T-helper 22 cell (primary cell): ENCODE measurements around the gene GPHB5.
"Not testable (repeated sequence)": the region's sequence is repeated elsewhere in the genome, so short reads cannot be mapped to it uniquely, and the experiment has no call there.

Experiments
- DNase-seq: peaks from one replicate; pipeline ENCODE4 v3.0.0-alpha.2; 2020; ENCODE audit warnings: low read depth

Gene GPHB5

GRCh38 chr14:63295231-63295685 is 23.5 kb downstream of the GPHB5 start:
- no peak for DNase-seq

GRCh38 chr14:63292805-63293204 is 25.9 kb downstream of the GPHB5 start:
- DNase-seq = no peak

DNA sequence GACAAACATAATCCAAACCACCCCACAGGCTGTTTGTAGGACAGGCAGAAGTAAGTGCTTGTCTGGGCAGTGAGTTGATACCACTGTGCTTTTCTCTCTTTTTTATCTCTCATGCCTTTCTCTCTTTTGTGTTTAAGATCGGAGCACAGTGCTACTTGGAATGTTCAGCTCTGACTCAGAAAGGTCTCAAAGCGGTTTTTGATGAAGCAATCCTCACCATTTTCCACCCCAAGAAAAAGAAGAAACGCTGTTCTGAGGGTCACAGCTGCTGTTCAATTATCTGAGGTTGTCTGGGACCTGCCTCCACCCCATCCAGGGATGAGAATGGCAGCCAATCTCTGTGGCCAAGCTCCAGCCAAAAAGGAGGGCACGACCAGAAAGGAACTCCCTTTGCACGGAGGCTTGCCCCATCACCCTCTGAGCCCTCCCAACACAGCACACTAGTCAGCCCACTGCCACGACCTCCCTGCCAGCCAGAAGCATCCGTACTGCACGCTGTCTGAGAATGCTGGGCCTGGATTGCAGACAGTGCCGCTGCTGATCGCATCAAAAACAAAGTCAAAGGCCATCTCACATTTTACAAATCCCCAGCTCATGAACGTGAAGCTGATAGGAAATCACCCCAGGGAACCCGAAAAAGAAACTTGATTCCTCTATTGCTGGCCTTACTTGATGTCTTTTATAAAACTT is 27.8 kb downstream of the GPHB5 start:
- no peak for DNase-seq

GRCh38 chr14:63288853-63289252 is 29.9 kb downstream of the GPHB5 start:
- no peak for DNase-seq

GRCh38 chr14:63287666-63288483 is 30.9 kb downstream of the GPHB5 start:
- no peak for DNase-seq

DNA sequence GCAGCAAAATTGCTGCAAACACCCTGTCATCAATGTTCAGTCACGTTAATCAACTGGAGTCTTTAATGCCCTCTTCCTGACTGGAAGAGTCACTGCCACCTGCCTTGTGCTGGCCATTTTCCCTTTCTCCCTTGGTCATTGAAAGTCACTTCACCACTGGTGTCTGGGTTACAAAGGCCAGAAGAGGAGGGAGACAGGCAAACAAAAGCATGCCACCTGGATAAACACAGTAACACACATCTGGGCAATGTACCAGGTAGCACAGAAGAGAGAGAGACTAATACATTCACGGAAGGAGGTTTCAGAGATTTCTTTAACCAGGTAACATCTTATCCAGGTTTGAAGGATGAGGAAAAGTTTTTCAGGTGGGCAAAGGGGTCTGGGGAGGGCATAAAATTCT is 32.7 kb downstream of the GPHB5 start:
- no peak for DNase-seq

GRCh38 chr14:63283884-63284248 is 34.9 kb downstream of the GPHB5 start:
- no peak for DNase-seq

DNA sequence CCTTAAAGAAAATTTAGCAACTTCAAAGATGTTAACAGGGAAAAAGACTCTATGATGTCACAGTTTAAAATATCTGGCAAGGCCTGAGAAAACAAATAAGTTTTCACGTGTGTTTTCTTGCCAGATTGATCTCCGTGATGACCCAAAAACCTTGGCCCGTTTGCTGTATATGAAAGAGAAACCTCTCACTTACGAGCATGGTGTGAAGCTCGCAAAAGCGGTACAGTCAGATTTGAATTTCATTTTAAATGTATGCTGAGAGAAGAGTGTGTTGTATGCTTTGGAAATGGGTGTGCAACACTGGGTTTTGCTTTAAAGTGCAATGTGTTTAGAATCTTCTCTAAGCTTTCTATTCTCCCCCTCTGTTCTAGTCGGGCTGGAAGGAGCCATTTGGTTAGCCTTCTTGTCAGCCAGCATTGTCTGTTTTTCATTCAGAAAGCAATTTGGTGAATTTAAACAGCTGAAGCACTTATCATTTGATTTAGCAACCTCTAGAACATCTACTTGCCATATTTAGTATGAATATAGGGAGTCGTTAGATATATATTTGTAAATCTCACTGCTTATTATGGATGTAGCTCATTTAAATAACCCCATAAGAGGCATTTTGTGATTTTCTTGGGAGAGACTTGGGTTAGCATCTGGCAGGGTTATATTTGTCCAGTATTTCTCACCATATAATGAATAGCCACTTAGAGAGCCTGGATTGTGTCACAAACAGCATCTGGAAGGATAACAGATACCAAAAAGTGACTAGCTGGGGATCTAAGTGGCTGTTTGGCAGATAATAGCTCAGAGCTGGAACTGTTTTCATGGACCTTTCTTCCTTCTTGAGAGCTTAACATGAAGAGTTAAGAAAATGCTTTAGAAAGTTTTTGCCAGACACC is 35.5 kb downstream of the GPHB5 start:
- DNase-seq = no peak

GRCh38 chr14:63279933-63280332 is 38.8 kb downstream of the GPHB5 start:
- DNase-seq = not testable (repeated sequence)

- no peak for DNase-seq
Observed at GRCh38 chr14:63277591-63278183, 41.0 kb downstream of the GPHB5 start.

DNA sequence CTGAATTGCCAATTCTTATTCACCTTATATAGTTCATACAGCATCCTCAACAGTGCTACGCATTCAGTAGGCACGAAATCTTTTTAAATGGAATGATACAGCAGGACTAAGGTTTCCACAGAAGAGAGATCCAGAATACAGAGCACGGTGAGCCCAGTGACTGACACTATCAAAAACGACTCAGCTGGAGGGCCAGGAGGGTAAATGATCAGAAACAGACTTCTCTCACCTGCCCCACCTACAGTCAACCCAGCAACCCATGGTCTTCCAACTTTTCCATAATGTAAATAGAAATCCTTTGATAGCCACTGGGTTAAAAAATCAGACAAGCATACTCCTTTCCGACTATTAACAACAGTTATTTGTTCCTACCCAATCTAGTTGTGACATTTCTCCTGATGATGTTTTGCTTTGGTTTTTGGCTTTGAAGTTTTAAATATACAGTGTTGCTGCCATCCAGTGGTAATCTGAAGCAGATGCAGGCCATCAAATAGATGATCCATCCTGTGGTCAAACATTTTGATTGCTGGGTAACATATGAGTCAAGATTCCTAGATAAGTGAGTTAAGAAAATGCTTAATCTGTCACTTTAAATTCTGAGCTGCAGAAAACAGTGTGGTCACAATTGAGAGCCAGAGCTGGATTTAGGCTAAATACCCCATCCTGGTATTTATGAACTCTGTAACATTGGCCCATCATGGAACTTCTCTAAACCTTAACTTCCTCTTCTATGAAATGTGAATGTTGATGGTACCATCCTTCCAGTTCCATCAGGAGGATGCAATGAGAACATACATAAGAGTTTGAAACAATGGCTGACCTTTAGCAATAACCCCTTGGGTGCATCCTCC is 42.0 kb downstream of the GPHB5 start:
- DNase-seq = no peak

DNA sequence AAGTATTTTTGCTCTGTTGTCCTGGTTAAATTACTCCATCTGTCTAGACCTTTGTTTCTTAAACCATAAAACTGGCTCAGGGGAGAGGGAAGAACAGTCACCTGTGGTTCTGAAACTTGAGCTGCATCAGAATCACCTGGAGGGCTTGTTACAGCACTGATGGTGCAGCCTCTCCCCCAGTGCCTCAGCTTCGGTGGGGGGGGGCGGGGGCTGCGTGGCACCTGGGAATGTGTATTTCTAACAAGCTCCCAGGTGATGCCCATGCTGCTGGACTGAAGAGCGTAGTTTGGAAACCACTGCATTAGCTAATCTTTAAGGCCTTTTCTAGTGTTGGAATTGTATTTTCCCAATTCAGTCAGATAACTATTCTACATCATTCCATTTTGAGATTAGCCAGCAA is 42.7 kb downstream of the GPHB5 start:
- DNase-seq = no peak

DNA sequence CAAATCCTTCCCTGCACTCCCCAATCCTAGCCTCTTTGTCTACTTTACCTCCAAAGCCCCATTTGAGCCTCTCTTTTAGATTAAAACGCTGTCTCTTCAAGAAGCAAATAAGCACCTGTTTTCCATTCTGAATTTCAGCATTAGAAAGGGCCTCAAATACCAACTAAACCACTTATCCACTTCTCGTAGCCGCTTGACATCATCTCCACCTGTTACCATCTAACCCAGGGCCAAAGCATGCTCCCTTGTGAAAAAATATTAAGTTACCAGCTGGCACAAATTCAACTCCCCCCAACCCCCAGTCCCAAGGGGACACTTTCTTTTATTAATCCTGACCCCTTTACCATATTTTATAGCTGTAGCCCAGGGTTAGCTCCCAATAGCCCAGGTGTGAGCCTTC is 43.1 kb downstream of the GPHB5 start:
- DNase-seq = no peak

DNA sequence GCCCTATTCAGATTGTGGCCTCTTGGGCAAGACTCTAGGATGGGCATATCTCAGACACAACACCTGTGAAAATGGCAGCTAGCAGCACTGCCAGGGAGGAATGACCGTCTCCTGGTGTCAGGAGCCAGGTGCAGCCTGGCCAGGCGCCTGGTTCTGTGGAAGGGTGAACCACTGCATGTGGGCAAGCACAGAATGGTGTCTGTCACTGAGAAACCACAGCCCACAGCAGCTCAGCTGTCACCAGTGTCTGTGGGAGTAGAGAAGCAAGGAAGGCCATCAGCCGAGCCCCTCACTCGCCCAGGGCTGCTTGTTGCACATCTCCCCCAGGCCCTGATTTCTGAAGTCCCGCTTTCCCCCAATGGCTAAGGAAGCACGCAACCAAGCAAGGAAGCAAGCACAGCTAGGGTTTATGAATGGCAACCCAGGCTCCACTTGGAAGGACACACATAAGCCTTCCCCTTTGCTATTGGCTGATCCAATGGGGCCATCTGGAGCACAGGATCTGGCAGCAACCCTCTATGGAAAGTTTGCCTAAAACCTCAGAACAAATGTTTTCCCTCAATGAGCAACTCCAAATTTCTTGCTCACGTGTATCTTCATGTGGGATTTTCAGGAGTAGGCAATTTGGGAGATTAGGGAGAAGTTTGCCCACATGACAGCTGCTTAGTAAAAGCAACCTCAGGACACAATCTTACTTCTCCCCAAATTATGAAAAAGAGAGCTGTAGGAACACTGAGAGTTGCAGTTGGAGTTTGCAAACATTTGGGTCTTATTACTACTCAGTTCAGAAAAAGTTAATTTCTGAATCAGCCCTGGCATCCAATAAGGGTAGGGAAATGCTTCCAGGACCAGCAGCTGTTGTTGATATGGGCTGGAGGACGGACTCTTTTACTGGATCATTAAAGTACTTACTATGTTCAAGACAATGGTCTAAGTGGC is 44.7 kb downstream of the GPHB5 start:
- DNase-seq = no peak

GRCh38 chr14:63273129-63273528 is 45.6 kb downstream of the GPHB5 start:
- no peak for DNase-seq

DNA sequence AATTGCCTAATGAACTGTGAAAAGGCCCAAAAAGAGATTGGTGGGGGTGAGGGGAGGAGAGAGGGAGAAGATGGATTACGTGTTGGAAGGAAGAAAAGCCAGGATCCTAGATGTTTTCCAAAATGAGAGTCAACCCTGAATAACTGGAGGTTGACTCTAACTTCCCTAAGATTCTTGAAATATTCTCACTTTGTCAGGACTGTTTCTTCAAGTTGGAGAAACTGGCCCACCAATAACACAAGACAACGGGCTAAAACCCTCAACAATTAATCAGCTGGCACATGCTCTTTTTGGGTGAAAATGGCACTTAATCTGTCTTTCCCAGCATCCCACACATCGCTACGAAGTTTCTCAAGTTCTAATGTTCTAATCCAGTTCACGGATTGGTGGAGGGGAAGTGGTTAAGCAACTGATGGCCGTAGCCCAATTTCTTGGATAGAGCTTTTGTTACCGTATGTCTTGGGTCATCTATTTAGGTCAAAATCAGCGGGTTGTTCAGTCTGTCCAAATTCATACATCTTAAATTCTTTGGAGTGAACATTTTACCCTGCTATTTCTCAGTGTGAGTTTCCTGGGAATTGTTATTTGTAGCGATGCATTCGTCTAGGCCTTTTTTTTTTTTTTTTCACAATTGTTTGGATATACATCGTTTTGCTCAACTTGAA is 49.0 kb downstream of the GPHB5 start:
- no peak for DNase-seq

DNA sequence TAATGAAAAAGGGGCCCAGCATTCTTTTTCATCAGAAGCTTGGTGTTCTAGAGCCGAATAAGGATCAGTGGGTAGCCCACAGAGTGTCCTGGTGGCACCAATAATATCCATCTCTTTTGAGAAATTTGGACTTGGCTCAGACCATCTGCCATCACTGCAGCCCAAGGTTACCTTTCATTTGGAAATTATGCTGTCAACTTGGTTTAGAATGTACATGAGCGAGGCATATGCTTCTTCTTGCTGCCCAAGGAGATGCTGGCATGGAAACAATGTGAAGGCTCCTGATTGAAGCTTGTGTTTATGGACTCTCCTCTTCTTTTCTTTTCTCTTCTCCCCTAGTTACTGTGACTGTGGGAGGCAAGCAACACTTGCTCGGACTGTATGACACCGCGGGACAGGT is 50.0 kb downstream of the GPHB5 start:
- DNase-seq = no peak

DNA sequence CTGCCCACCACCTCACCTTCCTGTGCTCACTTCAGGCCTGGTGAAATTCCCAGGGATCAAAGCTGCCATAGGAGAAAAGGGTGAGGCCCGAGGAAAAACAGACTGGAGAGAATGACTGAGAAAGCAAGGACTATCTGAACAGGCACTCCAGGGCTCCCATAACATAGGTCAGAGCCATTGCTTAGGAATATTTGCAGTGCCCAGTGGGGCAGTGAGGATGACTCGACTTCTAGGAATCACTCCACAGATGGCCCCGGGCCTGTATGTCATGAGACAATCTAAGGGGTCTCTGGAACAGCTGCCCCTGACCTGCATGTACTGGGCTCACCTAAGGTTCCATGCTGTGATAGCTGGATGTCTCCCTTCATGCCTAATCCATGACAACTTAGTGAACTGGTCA is 51.6 kb downstream of the GPHB5 start:
- DNase-seq = no peak

DNA sequence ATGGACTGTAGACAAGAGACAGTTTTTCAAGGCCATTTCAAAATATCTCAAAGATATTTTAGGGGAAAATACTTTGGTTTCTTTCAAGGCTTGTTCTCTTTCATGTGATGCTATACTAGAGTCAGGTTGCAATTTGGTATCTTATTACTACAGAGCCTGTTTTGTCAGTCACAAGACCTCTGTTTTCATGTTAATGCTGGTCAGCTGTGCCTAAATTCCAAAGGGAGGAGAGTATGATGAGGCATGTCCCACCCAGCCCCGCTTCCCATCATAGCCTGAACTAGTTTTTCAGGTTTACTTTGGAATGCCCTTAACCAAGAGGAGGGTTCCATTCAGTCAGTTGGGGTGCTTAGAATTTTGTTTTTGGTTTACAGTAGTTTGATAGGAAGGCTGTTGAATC is 52.6 kb downstream of the GPHB5 start:
- DNase-seq = no peak
